ENCODE measurements around the gene ZNF580.
A peak's percentile ranks its signal among the peaks of the same experiment; 100 is the strongest.

The ZNF580 gene

DNA sequence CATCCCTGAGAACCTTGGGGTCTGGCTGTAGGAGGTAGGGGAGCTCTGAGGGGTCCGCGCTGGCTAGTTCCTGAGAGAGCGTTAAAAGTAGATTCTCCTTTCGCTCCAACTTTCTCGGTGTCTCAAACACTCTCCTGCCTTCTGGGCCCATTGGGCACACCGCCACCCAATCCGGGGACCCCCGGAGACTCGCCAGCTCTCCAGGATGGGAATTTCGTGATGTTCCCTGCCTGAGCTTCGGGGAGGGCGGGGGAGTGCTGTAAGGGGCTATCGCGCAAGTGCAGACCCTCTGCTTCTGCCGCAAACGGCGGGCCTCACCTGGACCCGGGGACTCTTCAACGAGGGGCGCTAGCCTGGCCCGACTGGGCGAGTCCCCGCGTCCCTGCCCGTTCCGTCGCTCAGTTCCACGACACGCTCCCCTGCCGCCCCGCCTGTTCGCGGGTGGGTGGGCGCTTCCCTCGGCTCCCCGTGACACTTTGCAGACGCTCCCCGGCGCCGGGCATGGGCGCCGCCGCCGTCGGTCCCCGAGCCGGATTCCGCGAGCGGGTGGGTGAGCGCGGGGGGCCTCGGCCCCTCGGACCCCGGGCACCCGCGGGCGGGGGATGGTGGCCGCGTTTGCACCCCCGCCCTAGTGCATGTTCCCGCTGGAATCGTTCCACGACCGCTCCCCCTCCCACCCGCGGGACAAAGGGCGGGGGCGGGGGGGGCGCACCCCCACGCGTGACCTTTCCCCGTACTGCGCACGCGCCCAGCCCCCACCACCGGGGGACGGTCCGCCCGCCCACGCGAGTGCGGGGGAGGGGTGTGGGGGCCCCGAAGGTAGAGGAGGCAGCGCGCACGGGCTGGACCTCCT, 7.2 kb downstream of the ZNF580 start, which contains the start of gene CCDC106:
Gene CCDC106, plus strand, starts transcription at position 481 of the 853 bp plus-strand sequence. CDS start 835 bp downstream, outside the sequence.
- DNase-seq, result peak; percentile 61 to 84

GRCh38 chr19:55648585-55649267, 7.9 kb downstream of the ZNF580 start:
- DNase-seq, result no peak

- no peak for DNase-seq
These were observed 8.7 kb downstream of the ZNF580 start for GRCh38 chr19:55649268-55650125.

DNA sequence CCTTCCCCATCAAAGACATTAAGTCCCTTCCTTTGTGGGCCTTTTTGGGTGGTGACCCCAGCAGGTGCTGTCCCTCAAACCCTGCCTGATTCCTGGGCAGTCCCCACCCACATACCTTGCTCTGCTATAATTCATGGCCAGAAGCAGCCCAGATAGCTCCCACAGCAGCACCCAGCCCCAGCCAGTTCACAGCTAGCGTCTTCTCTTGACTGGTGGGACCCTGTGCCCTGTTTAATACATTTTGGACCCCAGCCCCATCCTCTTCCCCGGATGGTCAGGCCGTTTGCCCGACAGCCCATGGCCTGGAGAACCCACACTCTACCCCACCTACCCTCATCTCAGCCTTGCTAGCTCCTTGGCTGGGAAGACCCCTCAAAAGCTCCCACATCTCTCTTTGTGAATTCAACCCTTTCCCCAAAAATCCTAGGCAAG, 9.3 kb downstream of the ZNF580 start:
- DNase-seq, result no peak

DNA sequence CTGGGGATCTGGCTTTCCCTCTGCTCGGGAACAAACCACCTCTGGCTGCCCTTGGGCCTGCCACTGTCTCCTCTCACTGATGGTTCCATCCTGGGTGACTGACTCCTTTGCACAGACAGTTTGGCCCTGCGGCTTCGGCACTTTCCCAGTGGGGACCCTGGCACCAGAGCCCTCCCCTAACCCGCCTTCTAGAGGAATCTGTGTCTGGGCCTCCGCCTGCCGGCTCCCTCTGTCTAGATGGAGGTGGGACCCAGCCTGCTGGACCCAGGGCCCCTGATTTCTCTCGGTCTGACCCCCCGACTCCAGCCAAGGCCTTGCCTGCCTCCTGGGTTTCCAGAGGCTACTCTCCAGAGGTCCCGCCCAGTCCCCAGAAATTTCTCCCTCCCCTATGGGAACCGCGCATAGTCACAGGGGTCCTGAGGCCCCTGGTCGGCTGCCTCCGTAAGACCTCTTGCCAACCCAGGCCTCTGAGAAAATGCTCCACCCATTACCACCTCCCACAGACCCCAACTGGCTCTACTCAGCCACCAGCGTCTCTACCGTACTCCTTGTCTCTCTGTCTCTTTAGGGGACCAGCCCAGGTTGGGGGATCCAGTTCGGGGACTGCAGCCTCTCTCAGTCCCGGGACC, 9.9 kb downstream of the ZNF580 start:
- no peak for DNase-seq

- DNase-seq, result no peak
These were observed 10.4 kb downstream of the ZNF580 start for GRCh38 chr19:55651236-55651635.

DNA sequence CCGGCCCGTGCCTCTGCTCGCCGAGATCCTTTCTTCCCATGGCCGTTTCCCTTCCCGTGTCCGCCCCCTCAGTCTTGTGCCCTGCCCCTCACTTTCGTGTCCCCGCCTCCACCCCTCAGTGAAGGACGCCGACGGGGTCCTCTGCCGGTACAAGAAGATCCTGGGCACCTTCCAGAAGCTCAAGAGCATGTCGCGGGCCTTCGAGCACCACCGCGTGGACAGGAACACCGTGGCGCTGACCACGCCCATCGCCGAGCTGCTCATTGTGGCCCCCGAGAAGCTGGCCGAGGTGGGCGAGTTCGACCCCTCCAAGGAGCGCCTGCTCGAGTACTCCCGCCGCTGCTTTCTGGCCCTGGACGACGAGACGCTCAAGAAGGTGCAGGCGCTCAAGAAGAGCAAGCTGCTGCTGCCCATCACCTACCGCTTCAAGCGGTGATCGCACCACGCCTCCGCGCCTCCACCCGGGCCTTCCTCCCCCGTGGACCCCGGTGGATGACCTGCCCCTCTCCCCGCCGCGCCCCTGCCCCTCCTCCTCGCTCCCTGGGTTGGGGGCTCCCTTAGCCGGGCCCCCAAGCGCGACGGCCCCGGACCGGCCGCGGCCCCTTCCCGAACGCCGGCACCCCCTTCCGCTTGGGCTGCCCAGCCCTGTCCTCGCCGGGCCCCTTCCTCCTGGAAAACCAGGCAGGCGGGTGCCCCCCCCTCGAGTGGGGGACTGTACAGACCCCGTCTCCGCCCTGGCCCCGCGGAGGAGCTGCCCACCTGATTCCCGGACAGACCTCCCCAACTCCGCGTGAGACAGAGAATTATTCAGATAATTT, 11.7 kb downstream of the ZNF580 start:
- DNase-seq, result no peak

GRCh38 chr19:55653651-55654322, 13.0 kb downstream of the ZNF580 start:
- DNase-seq, result peak; percentile 99 to 100

- peak; percentile 100 for DNase-seq
These were observed 13.6 kb downstream of the ZNF580 start for GRCh38 chr19:55654323-55654867.

- peak; percentile 96 to 98 for DNase-seq
These were observed 14.3 kb downstream of the ZNF580 start, which contains the start of gene U2AF2 for GRCh38 chr19:55654868-55655647. U2AF2 (plus strand) TSS chr19:55655035; CDS start chr19:55655105, 70 bp downstream.

GRCh38 chr19:55655648-55656040, 14.8 kb downstream of the ZNF580 start:
- DNase-seq, result no peak

DNA sequence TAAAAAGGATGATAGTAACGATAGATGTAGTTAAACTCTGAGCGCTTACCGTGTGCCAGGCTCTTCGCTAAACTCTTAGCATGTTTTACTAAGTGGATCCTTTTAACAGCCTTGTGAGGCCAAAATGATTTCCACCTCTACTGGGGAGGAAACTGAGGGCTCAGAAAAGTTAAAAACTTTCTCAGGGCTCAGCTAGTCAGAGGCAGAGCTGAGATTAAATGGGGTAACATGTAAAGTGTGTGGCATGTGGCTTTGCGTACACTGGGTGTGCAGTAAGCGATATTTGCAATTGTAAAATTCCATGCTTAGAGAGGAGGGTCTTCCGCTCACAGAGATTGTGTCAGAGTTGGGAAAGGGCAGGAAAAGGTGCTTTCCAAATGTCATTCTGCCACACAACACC, 15.8 kb downstream of the ZNF580 start:
- DNase-seq, result no peak

- no peak for DNase-seq
These were observed 16.4 kb downstream of the ZNF580 start for GRCh38 chr19:55656988-55657747.

DNA sequence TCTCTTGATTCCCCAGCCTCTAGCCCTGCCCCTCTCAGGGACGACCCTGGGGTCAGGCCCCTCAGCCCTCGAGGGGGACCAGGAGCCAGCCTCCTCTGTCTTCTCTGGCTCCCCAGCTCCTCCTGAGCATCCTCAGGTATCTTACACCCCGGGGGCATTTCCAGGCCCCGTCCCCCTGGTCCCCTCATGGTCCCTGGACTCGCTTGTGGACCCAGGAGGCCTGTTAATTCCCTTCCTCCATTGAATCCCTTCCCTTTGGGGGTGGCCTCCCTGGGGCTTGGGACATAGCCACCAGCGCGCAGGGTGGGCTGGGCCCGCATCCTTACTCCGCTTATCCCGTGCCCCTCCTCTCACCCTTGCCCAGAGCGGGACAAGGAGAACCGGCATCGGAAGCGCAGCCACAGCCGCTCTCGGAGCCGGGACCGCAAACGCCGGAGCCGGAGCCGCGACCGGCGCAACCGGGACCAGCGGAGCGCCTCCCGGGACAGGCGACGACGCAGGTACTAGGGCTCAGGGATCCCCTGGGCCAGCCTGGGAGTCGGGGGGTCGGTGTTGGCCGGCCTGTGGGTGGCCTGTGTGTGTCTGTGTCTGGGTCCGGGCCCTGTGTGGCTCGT, 18.2 kb downstream of the ZNF580 start:
- no peak for DNase-seq

- DNase-seq, result no peak
These were observed 19.0 kb downstream of the ZNF580 start for GRCh38 chr19:55659822-55660221.

GRCh38 chr19:55660404-55660803, 19.6 kb downstream of the ZNF580 start:
- DNase-seq, result no peak

DNA sequence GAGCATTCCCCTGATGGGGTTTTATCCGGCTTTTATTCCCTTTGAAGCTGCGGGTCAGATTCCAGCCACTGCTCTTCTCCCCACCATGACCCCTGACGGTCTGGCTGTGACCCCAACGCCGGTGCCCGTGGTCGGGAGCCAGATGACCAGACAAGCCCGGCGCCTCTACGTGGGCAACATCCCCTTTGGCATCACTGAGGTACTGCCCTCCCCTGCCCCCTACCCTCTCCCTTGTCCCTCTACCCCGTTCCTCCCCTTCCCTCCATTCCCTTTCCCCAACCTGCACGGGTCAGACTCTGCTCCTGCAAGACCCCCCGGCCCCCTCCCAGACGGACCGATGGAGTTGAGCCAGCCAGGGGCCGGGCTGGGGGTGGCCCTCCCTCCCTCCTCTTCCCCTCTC, 20.2 kb downstream of the ZNF580 start:
- no peak for DNase-seq

- DNase-seq, result no peak
These were observed 21.0 kb downstream of the ZNF580 start for GRCh38 chr19:55661826-55662225.

Measured in NCI-H1930 (cell line).